GF-D8 (cell line): ENCODE measurements around the gene PCSK9.
"Not testable (repeated sequence)": the region's sequence is repeated elsewhere in the genome, so short reads cannot be mapped to it uniquely, and the experiment has no call there.

Experiments used
- DNase-seq: peaks from one replicate; lab custom pipeline; 2025; lab: John Stamatoyannopoulos, UW

PCSK9 gene

GRCh38 chr1:55010194-55010886 is 29.0 kb upstream of the PCSK9 start:
- no peak for DNase-seq

GRCh38 chr1:55010887-55011217 is 28.5 kb upstream of the PCSK9 start:
- no peak for DNase-seq

GRCh38 chr1:55012661-55013060 is 26.7 kb upstream of the PCSK9 start:
- no peak for DNase-seq

GRCh38 chr1:55015123-55015522 is 24.2 kb upstream of the PCSK9 start:
- DNase-seq: no peak

- DNase-seq: no peak
These were observed 23.4 kb upstream of the PCSK9 start for GRCh38 chr1:55015731-55016620.

- DNase-seq: no peak
These were observed 21.0 kb upstream of the PCSK9 start for GRCh38 chr1:55018395-55018794.

GRCh38 chr1:55021942-55022546 is 17.3 kb upstream of the PCSK9 start:
- DNase-seq: no peak

- DNase-seq: not testable (repeated sequence)
These were observed 15.2 kb upstream of the PCSK9 start for GRCh38 chr1:55024163-55024562.

- DNase-seq: not testable (repeated sequence)
These were observed 12.7 kb upstream of the PCSK9 start for GRCh38 chr1:55026682-55027081.

GRCh38 chr1:55031098-55031497 is 8.2 kb upstream of the PCSK9 start:
- DNase-seq: not testable (repeated sequence)

GRCh38 chr1:55033265-55033614 is 6.1 kb upstream of the PCSK9 start:
- DNase-seq: no peak

- no peak for DNase-seq
These were observed 4.7 kb upstream of the PCSK9 start for GRCh38 chr1:55034476-55035133.

- DNase-seq: peak; percentile 8
These were observed 3.4 kb upstream of the PCSK9 start for GRCh38 chr1:55035904-55036303.

GRCh38 chr1:55037733-55038551 is 1.4 kb upstream of the PCSK9 start:
- no peak for DNase-seq

GRCh38 chr1:55038552-55038838 is 853 bp upstream of the PCSK9 start:
- DNase-seq: no peak

GRCh38 chr1:55038974-55039341 is 390 bp upstream of the PCSK9 start:
- no peak for DNase-seq

GRCh38 chr1:55040083-55040932 is 960 bp downstream of the PCSK9 start:
- DNase-seq: no peak

GRCh38 chr1:55040933-55041494 is 1.7 kb downstream of the PCSK9 start:
- DNase-seq: no peak

- no peak for DNase-seq
These were observed 2.3 kb downstream of the PCSK9 start for GRCh38 chr1:55041613-55042012.

GRCh38 chr1:55043011-55043410 is 3.7 kb downstream of the PCSK9 start:
- no peak for DNase-seq

- DNase-seq: no peak
These were observed 4.4 kb downstream of the PCSK9 start for GRCh38 chr1:55043726-55044125.
